WI38 (cell line): ENCODE data around the gene TSPAN8.

Experiments
- H3K4me3 ChIP-seq: 2 replicates; pipeline ENCODE4 v1.5.1; 2011; ENCODE audit warnings: low read depth, mild to moderate bottlenecking, control low read depth, low read length
- TF ChIP-seq, protein P1 (sequence below): IDR thresholded peaks from 2 replicates; pipeline ENCODE4 v1.5.1; 2012; ENCODE audit warnings: low read depth, mild to moderate bottlenecking, control low read depth, low read length

Gene TSPAN8

GRCh38 chr12:71164568-71165197 lies 6.9 kb upstream of the TSPAN8 start:
- H3K4me3 ChIP-seq = no peak overlapping the region
- TF ChIP-seq, protein P1, sequence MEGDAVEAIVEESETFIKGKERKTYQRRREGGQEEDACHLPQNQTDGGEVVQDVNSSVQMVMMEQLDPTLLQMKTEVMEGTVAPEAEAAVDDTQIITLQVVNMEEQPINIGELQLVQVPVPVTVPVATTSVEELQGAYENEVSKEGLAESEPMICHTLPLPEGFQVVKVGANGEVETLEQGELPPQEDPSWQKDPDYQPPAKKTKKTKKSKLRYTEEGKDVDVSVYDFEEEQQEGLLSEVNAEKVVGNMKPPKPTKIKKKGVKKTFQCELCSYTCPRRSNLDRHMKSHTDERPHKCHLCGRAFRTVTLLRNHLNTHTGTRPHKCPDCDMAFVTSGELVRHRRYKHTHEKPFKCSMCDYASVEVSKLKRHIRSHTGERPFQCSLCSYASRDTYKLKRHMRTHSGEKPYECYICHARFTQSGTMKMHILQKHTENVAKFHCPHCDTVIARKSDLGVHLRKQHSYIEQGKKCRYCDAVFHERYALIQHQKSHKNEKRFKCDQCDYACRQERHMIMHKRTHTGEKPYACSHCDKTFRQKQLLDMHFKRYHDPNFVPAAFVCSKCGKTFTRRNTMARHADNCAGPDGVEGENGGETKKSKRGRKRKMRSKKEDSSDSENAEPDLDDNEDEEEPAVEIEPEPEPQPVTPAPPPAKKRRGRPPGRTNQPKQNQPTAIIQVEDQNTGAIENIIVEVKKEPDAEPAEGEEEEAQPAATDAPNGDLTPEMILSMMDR = no peak

DNA sequence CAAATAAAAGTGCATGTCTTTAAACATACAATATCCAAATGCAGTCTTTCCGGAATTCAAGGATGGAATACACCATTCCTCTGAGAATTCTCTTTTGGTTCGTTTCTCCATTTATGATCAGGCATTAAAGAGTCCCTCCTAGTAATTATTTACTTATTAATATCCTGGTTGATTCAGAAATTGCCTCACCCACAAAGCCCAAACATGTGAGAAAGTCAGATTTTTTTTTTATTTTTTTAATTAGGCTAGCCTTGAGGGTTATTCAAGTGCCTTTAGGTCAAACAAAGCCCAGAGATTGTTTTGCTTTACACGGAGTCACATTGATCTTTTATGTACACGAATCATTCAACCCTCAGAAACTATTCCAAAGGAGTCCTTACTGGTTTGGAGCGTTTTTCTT lies 6.4 kb upstream of the TSPAN8 start:
- TF ChIP-seq, protein P1 = no peak
- H3K4me3 ChIP-seq = no peak overlapping the region

DNA sequence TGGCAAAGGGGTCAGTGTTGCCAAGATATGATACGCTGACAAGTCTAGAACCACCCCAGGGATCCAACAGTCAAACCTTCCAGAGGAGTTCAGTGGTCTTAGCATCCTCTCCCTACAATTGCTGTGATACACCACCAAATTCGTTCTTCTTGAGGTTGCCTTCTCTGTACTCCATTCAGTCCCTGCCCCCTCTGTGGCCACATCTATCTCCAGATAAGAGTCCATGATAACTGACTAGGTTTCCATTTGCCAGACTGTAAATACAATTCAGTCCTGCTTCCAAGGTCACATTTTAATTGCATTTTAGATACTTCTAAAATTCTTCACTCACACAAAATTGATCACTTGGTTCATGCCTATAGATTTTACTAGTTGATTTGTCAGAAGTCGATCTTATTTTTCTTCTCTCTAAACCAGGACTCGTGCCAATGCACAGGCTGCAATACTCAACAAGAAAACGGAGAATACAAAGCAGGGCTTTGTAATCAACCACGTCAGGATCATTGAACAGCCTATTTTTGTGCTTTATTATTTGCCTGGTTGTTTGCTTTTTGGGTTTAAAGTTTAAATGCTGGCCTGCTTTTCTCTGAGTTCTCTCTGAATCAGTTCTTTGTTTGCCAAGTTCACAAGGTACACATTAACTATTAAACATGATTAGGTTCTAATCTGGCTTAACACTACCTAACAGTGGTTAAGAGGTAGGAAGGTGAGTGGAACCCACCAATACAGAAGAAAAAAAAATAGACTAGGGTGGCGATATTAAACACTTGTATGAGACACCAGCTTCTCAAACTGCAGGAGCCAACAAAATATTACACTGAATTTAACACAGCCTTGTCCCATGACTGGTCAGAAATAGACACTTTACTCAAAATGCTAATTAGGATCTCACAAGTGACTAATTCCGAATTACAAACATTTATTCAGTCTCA lies 5.3 kb upstream of the TSPAN8 start:
- TF ChIP-seq, protein P1 = no peak
- H3K4me3 ChIP-seq = no peak overlapping the region

GRCh38 chr12:71161591-71161990 lies 3.8 kb upstream of the TSPAN8 start:
- TF ChIP-seq, protein P1 = no peak
- no peak overlapping the region for H3K4me3 ChIP-seq

DNA sequence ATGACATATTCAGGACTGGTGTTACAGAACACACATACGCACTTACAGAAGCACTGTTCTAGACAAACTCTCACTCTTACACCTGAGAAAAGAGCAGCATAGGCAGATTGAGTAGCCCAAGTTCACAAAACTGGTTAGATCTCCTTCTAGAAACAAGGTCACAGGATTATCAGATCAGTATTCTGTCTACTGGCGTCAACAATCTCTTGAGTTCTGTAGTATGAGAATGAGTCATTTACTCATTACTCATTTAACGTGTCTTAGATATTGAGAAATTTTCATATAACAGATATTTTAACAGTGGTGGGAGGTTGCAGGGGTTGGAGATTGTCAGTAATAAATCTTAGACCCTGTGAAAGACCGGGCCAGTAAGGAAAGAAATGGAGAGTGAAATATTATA lies 2.8 kb upstream of the TSPAN8 start:
- TF ChIP-seq, protein P1 = no peak
- no peak overlapping the region for H3K4me3 ChIP-seq

DNA sequence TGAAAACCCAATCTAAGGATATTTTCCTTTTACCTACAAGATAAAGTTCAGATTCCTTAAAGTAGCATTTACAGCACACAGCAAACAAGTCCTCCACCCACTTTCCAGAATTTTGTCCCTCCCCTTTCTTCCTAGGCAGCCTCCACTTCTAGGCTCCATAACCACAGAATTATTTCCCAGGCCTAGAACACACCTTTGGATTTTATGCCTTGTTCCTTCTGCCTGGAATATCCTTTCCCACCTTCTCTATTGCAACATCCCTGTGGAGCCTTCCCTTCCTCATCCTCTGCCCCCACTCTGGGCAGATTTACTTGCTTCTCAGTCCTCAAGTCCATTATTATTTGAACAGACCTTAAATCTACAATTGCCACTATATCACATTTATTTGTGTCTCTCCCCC lies 2.1 kb upstream of the TSPAN8 start:
- TF ChIP-seq, protein P1 = no peak
- no peak overlapping the region for H3K4me3 ChIP-seq

DNA sequence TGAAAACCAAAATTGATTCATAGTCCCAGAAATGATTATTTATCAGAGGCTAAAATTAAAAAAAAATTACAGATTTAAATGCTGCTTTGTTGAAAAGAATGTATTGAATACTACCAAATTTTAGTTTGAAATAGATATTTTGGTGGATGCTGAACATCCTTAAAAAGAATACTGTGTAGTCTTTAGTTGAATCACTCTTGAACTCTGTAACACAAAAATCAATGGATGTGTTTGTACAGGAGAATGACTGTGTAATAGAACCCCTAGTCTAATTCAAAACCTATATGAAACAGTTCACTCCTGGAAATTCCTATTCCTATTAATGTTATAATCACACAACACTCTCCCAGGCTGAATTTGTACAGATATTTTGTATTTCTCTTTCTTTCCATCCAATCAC lies 1.5 kb upstream of the TSPAN8 start:
- TF ChIP-seq, protein P1 = no peak

More for the DNA sequence above, 1.5 kb upstream of the TSPAN8 start:
- H3K4me3 ChIP-seq = no peak overlapping the region
